Measurements from ENCODE around the gene KYNU. TPM values are rescaled to one million over a fixed set of nuclear protein-coding genes. Genes with fewer than 3 reads are reported as not detected.

KYNU gene
- total and polyA plus RNA-seq, 3 donors from 2014 or later, result 4.5 to 31.9 (median 6.8) TPM

GRCh38 chr2:142843731-142844130 lies 33.7 kb upstream of the KYNU start:
- no peak for TF ChIP-seq CTCF (IDR thresholded peaks at IDR 0.05)
- Histone ChIP-seq H3K27ac (no peak overlapping the region), H3K27me3 (no peaks in the 10 kb centered on the region), H3K9me3 (no peaks in the 10 kb centered on the region), H3K36me3 (ENCODE audit: low read depth, missing control alignments) (no peaks in the 10 kb centered on the region), H3K4me3 (no peak overlapping the region), H3K4me1 (no peaks in the 10 kb centered on the region)
- intact Hi-C loops (cut with DNase I; ENCODE audit: low total_unique reads), result no loop called here
- WGBS, 2 donors, result 50 to 54% methylated on average over 2 of the region's 2 CpGs
- DNase-seq, result no peak

DNA sequence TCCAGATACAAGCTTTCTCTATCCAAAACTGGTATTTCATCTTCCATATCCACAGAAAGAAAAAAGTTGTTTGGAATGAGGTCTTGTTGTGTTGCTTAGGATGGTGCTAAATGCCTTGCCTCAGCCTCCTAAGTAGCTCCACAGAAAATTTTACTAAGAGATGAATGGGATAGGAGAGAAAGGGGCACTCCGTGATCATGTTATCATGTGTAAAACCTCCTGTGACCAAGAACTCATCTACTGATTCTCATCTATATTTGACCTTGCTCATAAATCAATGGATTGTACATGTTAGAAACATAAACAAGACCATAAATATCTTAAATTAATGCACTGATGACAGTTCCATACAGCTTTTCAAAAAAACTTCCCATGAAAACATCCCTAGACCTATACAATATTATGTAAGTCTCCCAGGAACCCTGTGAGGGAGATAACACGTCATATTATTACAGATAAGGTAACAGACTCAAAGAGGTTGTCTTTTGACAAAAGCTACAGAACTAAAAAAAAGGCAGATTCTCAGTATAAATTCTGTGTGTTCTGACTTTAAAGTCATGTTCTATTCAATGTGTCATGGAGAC lies 29.3 kb upstream of the KYNU start:
- 71 to 79% methylated on average over 2 of the region's 2 CpGs for WGBS, 2 donors
- Histone ChIP-seq H3K4me1 (no peaks in the 10 kb centered on the region), H3K27me3 (no peaks in the 10 kb centered on the region), H3K36me3 (ENCODE audit: low read depth, missing control alignments) (no peaks in the 10 kb centered on the region), H3K27ac (no peak overlapping the region), H3K9me3 (no peaks in the 10 kb centered on the region), H3K4me3 (no peak overlapping the region)
- DNase-seq, result no peak
- TF ChIP-seq CTCF (IDR thresholded peaks at IDR 0.05) (no peak), POLR2A (IDR thresholded peaks at IDR 0.05) (no peak)
- intact Hi-C loops (cut with DNase I; ENCODE audit: low total_unique reads), result no loop called here

GRCh38 chr2:142849820-142850219 lies 27.6 kb upstream of the KYNU start:
- TF ChIP-seq POLR2A (IDR thresholded peaks at IDR 0.05) (no peak), CTCF (IDR thresholded peaks at IDR 0.05) (no peak)
- Histone ChIP-seq H3K4me1 (no peaks in the 10 kb centered on the region), H3K36me3 (ENCODE audit: low read depth, missing control alignments) (no peaks in the 10 kb centered on the region), H3K9me3 (no peaks in the 10 kb centered on the region), H3K27ac (no peak overlapping the region), H3K4me3 (no peak overlapping the region), H3K27me3 (no peaks in the 10 kb centered on the region)
- intact Hi-C loops (cut with DNase I; ENCODE audit: low total_unique reads), result no loop called here
- DNase-seq, result no peak
- 56 to 60% methylated on average over 3 of the region's 3 CpGs for WGBS, 2 donors

DNA sequence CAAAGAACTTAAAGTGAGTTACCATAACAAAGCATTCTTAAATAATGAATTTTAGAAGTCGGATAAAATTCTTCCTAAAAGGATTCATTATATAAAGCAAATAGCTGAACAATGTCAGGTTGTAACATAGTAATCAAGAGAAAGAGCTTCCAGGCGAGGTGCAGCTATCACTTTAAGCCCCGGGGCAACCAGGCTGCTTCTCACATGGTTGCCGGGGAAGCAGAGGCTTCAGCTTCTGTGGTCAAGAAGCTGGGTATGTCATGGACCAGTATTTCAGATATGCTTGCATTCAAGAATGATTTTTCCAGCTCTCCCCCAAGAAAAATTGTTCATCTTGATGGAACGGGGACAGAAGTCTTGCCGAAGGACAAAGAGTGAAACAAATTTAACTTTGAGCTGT lies 23.6 kb upstream of the KYNU start:
- H3K9me3 ChIP-seq, result no peaks in the 10 kb centered on the region
- no peak for DNase-seq
- intact Hi-C loops (cut with DNase I; ENCODE audit: low total_unique reads), result no loop called here
- H3K27me3 ChIP-seq, result no peaks in the 10 kb centered on the region
- H3K36me3 ChIP-seq (ENCODE audit: low read depth, missing control alignments), result no peaks in the 10 kb centered on the region
- no peaks in the 10 kb centered on the region for H3K4me1 ChIP-seq
- TF ChIP-seq POLR2A (IDR thresholded peaks at IDR 0.05), result no peak
- TF ChIP-seq CTCF (IDR thresholded peaks at IDR 0.05), result no peak
- 67 to 71% methylated on average over 6 of the region's 6 CpGs for WGBS, 2 donors
- no peak overlapping the region for H3K4me3 ChIP-seq
- no peak overlapping the region for H3K27ac ChIP-seq
